HCT116 (cell line): Measurements from ENCODE around the gene HACD1. TPM values are rescaled to one million over a fixed set of nuclear protein-coding genes. Genes with fewer than 3 reads are reported as not detected.

ENCODE experiments used
- ATAC-seq: fragments of 200-7000 bp; cut with Tn5 transposase; 2 replicates; pipeline ENCODE4 v1.9.1; 2020; ENCODE audit warnings: mild to moderate bottlenecking, moderate library complexity
- BruUV-seq: library from RNA; stranded (reverse); fragments of 400-500 nt; replicated peaks from 2 replicates; lab custom pipeline; 2021; lab: Mats Ljungman, UMichigan
- CTCF ChIA-PET: fragments of 300-600 bp; sonication (Branson Sonifier 250); formaldehyde crosslinking; loops from one replicate; lab custom pipeline; 2021; ENCODE audit warnings: antibody characterized with exemption; lab: Charles Lee
- POLR2A ChIA-PET: fragments of 300-600, 350-600 bp; sonication (Branson Sonifier 250); formaldehyde crosslinking; loops from one replicate; lab custom pipeline; 2021; ENCODE audit warnings: antibody characterized with exemption; lab: Charles Lee
- RAD21 ChIA-PET, 2 experiments: fragments of 300-600 bp; sonication (Branson Sonifier 250); formaldehyde crosslinking; loops; one replicate each; lab custom pipeline; 2023; ENCODE audit warnings: low total read pairs in 2 of 2; ENCODE audit not compliant: uncharacterized antibody in 2 of 2, unreplicated experiment in 2 of 2, low non-redundant PET in 1 of 2; lab: Charles Lee
- DNase-seq: peaks from one replicate; pipeline ENCODE4 v3.0.0-alpha.2; 2010; ENCODE audit warnings: low read depth, low spot score
- H2AFZ ChIP-seq: fragments of 200-600 bp; shearing (Covaris generic), sonication (generic); 2 replicates; pipeline ENCODE4 v1.6.1; 2017; ENCODE audit warnings: low read depth, mixed run types, mixed read lengths, antibody characterized with exemption, low read length; ENCODE audit not compliant: poor library complexity, severe bottlenecking
- H3K27ac ChIP-seq: 2 replicates; pipeline ENCODE4 v1.5.1; 2012; ENCODE audit warnings: low read depth, low read length
- H3K27me3 ChIP-seq: fragments of 200-600 bp; sonication (generic); 2 replicates; pipeline ENCODE4 v1.6.1; 2016; ENCODE audit warnings: mixed run types, low read length, mixed read lengths; ENCODE audit not compliant: insufficient read depth
- H3K36me3 ChIP-seq, 2 experiments: fragments of 200-500 bp in 1 of 2; fragments of 200-600 bp in 1 of 2; sonication (Bioruptor generic) in 1 of 2; sonication (generic) in 1 of 2; 2 replicates each; pipeline versions ENCODE4 v1.5.1 to v1.6.1; 2014 to 2016; ENCODE audit warnings: low read length in 2 of 2, inconsistent platforms in 1 of 2, mixed read lengths in 1 of 2, mixed run types in 1 of 2; ENCODE audit not compliant: insufficient read depth in 2 of 2, control insufficient read depth in 1 of 2
- H3K4me1 ChIP-seq, 2 experiments: fragments of 200-600 bp in 1 of 2; sonication (generic) in 1 of 2; 2 replicates each; pipeline versions ENCODE4 v1.5.1 to v1.6.1; 2012 to 2017; ENCODE audit warnings: low read length in 2 of 2, inconsistent platforms in 1 of 2, mild to moderate bottlenecking in 1 of 2, mixed read lengths in 1 of 2, mixed run types in 1 of 2, moderate library complexity in 1 of 2; ENCODE audit not compliant: insufficient read depth in 2 of 2, control insufficient read depth in 1 of 2
- H3K4me2 ChIP-seq: fragments of 200-600 bp; sonication (generic); 2 replicates; pipeline ENCODE4 v1.6.1; 2017; ENCODE audit warnings: mixed run types, low read length, mixed read lengths
- H3K4me3 ChIP-seq, 2 experiments: fragments of 200-600 bp in 1 of 2; sonication (generic) in 1 of 2; replicated peaks in 1 of 2; 2 replicates each; pipeline ENCODE4 v1.5.1; 2011 to 2016; ENCODE audit warnings: low read length in 2 of 2, control low read depth in 1 of 2, low read depth in 1 of 2, mild to moderate bottlenecking in 1 of 2, mixed read lengths in 1 of 2, mixed run types in 1 of 2
- H3K79me2 ChIP-seq: fragments of 200-600 bp; sonication (generic); 2 replicates; pipeline ENCODE4 v1.6.1; 2017; ENCODE audit warnings: mild to moderate bottlenecking, mixed run types, low read length, moderate library complexity, mixed read lengths; ENCODE audit not compliant: insufficient read depth
- H3K9ac ChIP-seq: fragments of 200-600 bp; sonication (generic); 2 replicates; pipeline ENCODE4 v1.6.1; 2016; ENCODE audit warnings: low read length, mixed read lengths
- H3K9me2 ChIP-seq: fragments of 200-600 bp; sonication (generic), shearing (Covaris generic); 2 replicates; pipeline ENCODE4 v1.6.1; 2017; ENCODE audit warnings: mixed run types, mild to moderate bottlenecking, moderate library complexity; ENCODE audit not compliant: insufficient read depth
- H3K9me3 ChIP-seq, 2 experiments: fragments of 200-500 bp in 1 of 2; fragments of 200-600 bp in 1 of 2; sonication (Bioruptor generic) in 1 of 2; sonication (generic) in 1 of 2; 2 replicates each; pipeline ENCODE4 v1.6.1; 2014 to 2017; ENCODE audit warnings: low read length in 2 of 2, mixed read lengths in 2 of 2, inconsistent platforms in 1 of 2, low read depth in 1 of 2, mild to moderate bottlenecking in 1 of 2, mixed run types in 1 of 2, moderate library complexity in 1 of 2; ENCODE audit not compliant: control insufficient read depth in 1 of 2, insufficient read depth in 1 of 2
- H4K20me1 ChIP-seq: fragments of 200-600 bp; sonication (generic), shearing (Covaris generic); 2 replicates; pipeline ENCODE4 v1.6.1; 2017; ENCODE audit warnings: mixed run types, mild to moderate bottlenecking, moderate library complexity; ENCODE audit not compliant: insufficient read depth
- CBX3 ChIP-seq: IDR thresholded peaks from 2 replicates; pipeline ENCODE4 v1.6.1; 2012; ENCODE audit warnings: low read depth
- EGR1 ChIP-seq: IDR thresholded peaks from 2 replicates; pipeline ENCODE4 v1.6.1; 2012; ENCODE audit warnings: low read depth
- ELF1 ChIP-seq: IDR thresholded peaks from 2 replicates; pipeline ENCODE4 v1.6.1; 2012; ENCODE audit warnings: low read depth, borderline replicate concordance
- EZH2phosphoT487 ChIP-seq: fragments of 200-600 bp; IDR thresholded peaks from 2 replicates; pipeline ENCODE4 v1.6.1; 2018; ENCODE audit warnings: antibody characterized with exemption, borderline replicate concordance
- FOSL1 ChIP-seq: IDR thresholded peaks from 2 replicates; pipeline ENCODE4 v1.6.1; 2012; ENCODE audit warnings: low read depth
- POLR2A ChIP-seq: IDR thresholded peaks from 2 replicates; pipeline ENCODE4 v1.7.0; 2011; ENCODE audit warnings: borderline replicate concordance; ENCODE audit not compliant: insufficient read depth, insufficient read length; ENCODE audit errors: extremely low read depth
- RAD21 ChIP-seq: IDR thresholded peaks from 2 replicates; pipeline ENCODE4 v1.6.1; 2012; ENCODE audit warnings: low read depth, mild to moderate bottlenecking
- SP1 ChIP-seq: IDR thresholded peaks from 2 replicates; pipeline ENCODE4 v1.6.1; 2012; ENCODE audit warnings: low read depth
- YY1 ChIP-seq: IDR thresholded peaks from 2 replicates; pipeline ENCODE4 v1.6.1; 2011; ENCODE audit warnings: low read length, low read depth, moderate library complexity, mild to moderate bottlenecking; ENCODE audit not compliant: insufficient replicate concordance; ENCODE audit errors: extremely low read depth
- ZFX ChIP-seq: fragments of 450-650 bp; IDR thresholded peaks from 2 replicates; pipeline ENCODE4 v1.6.1; 2017
- intact Hi-C: fragments of 100-400 bp; cut with micrococcal nuclease; formaldehyde crosslinking; loops from 2 replicates; pipeline ENCODE4 v1.10.0; 2022
- total RNA-seq: library from RNA; stranded (reverse); gene quantifications from one replicate; pipeline ENCODE4 v1.2.1, GENCODE V29; 2021; ENCODE audit not compliant: unreplicated experiment
- TF ChIP-seq, protein P1 (sequence below): IDR thresholded peaks from 2 replicates; pipeline ENCODE4 v1.6.1; 2012
- TF ChIP-seq, protein P2 (sequence below), 3 experiments: fragments of 200-600 bp in 1 of 3; sonication (generic) in 1 of 3; IDR thresholded peaks in 2 of 3; conservative IDR thresholded peaks in 1 of 3; 2 replicates each; pipeline ENCODE4 v1.5.1; 2012 to 2017; ENCODE audit warnings: low read depth in 2 of 3, low read length in 2 of 3, antibody characterized with exemption in 1 of 3, borderline replicate concordance in 1 of 3, control low read depth in 1 of 3, mild to moderate bottlenecking in 1 of 3, mixed read lengths in 1 of 3, mixed run types in 1 of 3, moderate library complexity in 1 of 3; ENCODE audit not compliant: insufficient read depth in 1 of 3
- TF ChIP-seq, protein P3 (sequence below): IDR thresholded peaks from 2 replicates; pipeline ENCODE4 v1.6.1; 2012
- TF ChIP-seq, protein P4 (sequence below): IDR thresholded peaks from 2 replicates; pipeline ENCODE4 v1.6.1; 2012; ENCODE audit warnings: low read depth

The HACD1 gene
- total RNA-seq, 1 experiment from 2014 or later, result 21.6 TPM

DNA sequence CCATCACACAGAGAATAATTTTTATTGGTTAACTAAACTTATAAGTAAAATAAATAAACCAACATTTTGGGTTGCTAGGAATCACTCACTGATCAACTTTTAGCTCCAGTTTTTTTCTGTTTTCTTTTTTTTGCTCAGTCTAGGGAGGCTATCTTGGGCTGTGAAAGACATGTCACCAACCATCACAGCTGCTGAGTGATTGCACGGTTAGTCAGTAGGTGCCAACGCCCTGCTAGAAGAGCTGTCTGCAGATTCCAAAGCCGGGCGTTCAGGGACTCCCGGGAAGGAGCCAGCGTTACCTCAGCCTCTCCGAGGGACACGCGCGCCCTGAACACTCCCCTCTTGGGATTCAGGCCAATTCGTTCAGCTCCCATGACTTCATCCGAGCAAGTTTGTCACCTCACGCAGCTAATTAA is 26.2 kb upstream of the HACD1 start:
- ChIA-PET POLR2A (interaction anchor here (0.7 to 1.7 kb wide), 9 partner anchors 10 to 31 kb away, joined by 3 to 9 read pairs (median 3); partner anchors contain the start of gene HACD1), CTCF (no interaction called here), RAD21 (interaction anchor here in 1 of 2 experiments (0.6 kb wide), 1 partner anchor 26 kb away, joined by 7 read pairs; the partner anchor contains the start of gene HACD1)
- TSS peak; percentile 94 for BruUV-seq
- Histone ChIP-seq H3K4me1 (peaks cover 4 to 22% of the 10 kb centered on the region in 2 experiments; a peak in 3 of 4 replicates), H3K4me3 (peak overlapping the region; percentile 91 to 97), H4K20me1 (no peaks in the 10 kb centered on the region), H3K79me2 (peaks cover 67% of the 10 kb centered on the region), H3K4me2 (peak overlapping the region; percentile 74), H3K9ac (peak overlapping the region; percentile 81), H3K27me3 (no peaks in the 10 kb centered on the region), H3K9me3 (peaks cover 0 to 4% of the 10 kb centered on the region in 2 experiments; a peak in 1 of 4 replicates), H2AFZ (peak overlapping the region; percentile 81), H3K27ac (peak overlapping the region; percentile 85), H3K36me3 (no peaks in the 10 kb centered on the region; a peak in 2 of 4 replicates), H3K9me2 (no peaks in the 10 kb centered on the region)
- intact Hi-C loops, result no loop called here
- ATAC-seq (peak; percentile 66), DNase-seq (no peak)
- TF ChIP-seq, protein P1, sequence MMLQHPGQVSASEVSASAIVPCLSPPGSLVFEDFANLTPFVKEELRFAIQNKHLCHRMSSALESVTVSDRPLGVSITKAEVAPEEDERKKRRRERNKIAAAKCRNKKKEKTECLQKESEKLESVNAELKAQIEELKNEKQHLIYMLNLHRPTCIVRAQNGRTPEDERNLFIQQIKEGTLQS, result no peak
- TF ChIP-seq FOSL1, result 0 out of 2 replicates have a peak, but pooled peaks have one; percentile 1
- 0 out of 2 replicates have a peak, but pooled peaks have one; percentile 1 for TF ChIP-seq RAD21

DNA sequence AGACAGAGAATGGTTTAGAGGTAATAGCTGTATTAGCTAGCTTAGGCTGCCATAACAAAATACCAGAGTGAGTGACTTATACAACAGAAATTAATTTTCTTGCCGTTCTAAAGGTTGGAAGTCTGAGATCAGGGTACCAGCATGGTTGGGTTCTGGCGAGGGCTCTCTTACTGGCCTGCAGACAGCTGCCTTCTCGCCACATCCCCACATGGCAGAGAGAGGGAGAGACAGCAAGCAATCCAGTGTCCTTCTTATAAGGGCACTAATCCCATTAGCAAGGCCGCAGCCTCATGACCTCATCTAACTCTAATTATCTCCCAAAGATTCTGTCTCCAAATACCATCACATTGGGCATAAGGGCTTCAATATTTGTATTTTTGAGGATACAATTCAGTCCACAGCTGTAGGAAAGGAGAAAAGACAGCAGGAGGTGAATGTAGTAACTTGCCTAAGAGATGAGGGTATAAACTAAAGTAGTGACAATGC is 23.2 kb upstream of the HACD1 start:
- ATAC-seq, result no peak
- Histone ChIP-seq H3K9ac (no peak overlapping the region), H3K79me2 (peaks cover 37% of the 10 kb centered on the region), H4K20me1 (no peaks in the 10 kb centered on the region), H3K9me2 (no peaks in the 10 kb centered on the region), H3K4me3 (no peak overlapping the region), H3K4me2 (no peak overlapping the region), H3K36me3 (no peaks in the 10 kb centered on the region; a peak in 1 of 4 replicates), H3K27me3 (no peaks in the 10 kb centered on the region), H2AFZ (no peak overlapping the region), H3K4me1 (peaks cover 0 to 12% of the 10 kb centered on the region in 2 experiments; a peak in 2 of 4 replicates), H3K9me3 (peaks cover 0 to 4% of the 10 kb centered on the region in 2 experiments; a peak in 1 of 4 replicates), H3K27ac (no peak overlapping the region)
- RAD21 ChIA-PET, result no interaction called here
- DNase-seq, result no peak
- POLR2A ChIA-PET, result interaction anchor here (0.9 kb wide), 1 partner anchor 9 kb away, joined by 3 read pairs; no protein-coding TSS in a partner anchor
- intact Hi-C loops, result no loop called here
- BruUV-seq, result no TSS peak
- CTCF ChIA-PET, result no interaction called here
- TF ChIP-seq YY1, result no peak
- no peak for TF ChIP-seq ZFX
- no peak for TF ChIP-seq SP1
- TF ChIP-seq RAD21, result no peak
- no peak for TF ChIP-seq CBX3
- no peak for TF ChIP-seq ELF1
- no peak for TF ChIP-seq EGR1
- no peak for TF ChIP-seq EZH2phosphoT487
- TF ChIP-seq, protein P2, sequence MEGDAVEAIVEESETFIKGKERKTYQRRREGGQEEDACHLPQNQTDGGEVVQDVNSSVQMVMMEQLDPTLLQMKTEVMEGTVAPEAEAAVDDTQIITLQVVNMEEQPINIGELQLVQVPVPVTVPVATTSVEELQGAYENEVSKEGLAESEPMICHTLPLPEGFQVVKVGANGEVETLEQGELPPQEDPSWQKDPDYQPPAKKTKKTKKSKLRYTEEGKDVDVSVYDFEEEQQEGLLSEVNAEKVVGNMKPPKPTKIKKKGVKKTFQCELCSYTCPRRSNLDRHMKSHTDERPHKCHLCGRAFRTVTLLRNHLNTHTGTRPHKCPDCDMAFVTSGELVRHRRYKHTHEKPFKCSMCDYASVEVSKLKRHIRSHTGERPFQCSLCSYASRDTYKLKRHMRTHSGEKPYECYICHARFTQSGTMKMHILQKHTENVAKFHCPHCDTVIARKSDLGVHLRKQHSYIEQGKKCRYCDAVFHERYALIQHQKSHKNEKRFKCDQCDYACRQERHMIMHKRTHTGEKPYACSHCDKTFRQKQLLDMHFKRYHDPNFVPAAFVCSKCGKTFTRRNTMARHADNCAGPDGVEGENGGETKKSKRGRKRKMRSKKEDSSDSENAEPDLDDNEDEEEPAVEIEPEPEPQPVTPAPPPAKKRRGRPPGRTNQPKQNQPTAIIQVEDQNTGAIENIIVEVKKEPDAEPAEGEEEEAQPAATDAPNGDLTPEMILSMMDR (IDR thresholded peaks at IDR 0.05 in 2 of 3, conservative IDR thresholded peaks at IDR 0.05 in 1 of 3; ENCODE audit: borderline replicate concordance in 1 of 3, insufficient read depth in 1 of 3, low read depth in 2 of 3, low read length in 2 of 3), result no peak
- no peak for TF ChIP-seq POLR2A
- TF ChIP-seq, protein P3, sequence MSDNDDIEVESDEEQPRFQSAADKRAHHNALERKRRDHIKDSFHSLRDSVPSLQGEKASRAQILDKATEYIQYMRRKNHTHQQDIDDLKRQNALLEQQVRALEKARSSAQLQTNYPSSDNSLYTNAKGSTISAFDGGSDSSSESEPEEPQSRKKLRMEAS, result no peak
- TF ChIP-seq, protein P4, sequence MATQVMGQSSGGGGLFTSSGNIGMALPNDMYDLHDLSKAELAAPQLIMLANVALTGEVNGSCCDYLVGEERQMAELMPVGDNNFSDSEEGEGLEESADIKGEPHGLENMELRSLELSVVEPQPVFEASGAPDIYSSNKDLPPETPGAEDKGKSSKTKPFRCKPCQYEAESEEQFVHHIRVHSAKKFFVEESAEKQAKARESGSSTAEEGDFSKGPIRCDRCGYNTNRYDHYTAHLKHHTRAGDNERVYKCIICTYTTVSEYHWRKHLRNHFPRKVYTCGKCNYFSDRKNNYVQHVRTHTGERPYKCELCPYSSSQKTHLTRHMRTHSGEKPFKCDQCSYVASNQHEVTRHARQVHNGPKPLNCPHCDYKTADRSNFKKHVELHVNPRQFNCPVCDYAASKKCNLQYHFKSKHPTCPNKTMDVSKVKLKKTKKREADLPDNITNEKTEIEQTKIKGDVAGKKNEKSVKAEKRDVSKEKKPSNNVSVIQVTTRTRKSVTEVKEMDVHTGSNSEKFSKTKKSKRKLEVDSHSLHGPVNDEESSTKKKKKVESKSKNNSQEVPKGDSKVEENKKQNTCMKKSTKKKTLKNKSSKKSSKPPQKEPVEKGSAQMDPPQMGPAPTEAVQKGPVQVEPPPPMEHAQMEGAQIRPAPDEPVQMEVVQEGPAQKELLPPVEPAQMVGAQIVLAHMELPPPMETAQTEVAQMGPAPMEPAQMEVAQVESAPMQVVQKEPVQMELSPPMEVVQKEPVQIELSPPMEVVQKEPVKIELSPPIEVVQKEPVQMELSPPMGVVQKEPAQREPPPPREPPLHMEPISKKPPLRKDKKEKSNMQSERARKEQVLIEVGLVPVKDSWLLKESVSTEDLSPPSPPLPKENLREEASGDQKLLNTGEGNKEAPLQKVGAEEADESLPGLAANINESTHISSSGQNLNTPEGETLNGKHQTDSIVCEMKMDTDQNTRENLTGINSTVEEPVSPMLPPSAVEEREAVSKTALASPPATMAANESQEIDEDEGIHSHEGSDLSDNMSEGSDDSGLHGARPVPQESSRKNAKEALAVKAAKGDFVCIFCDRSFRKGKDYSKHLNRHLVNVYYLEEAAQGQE, result no peak
